NT2/D1 (cell line): ENCODE measurements around the gene CDH13.

ENCODE experiments used
- YY1 ChIP-seq: IDR thresholded peaks from 2 replicates; pipeline ENCODE4 v1.6.1; 2011; ENCODE audit not compliant: insufficient read length, insufficient read depth
- ZNF274 ChIP-seq: IDR thresholded peaks from 2 replicates; pipeline ENCODE4 v1.6.1; 2011; ENCODE audit warnings: mild to moderate bottlenecking, low read depth, low read length

- TF ChIP-seq YY1 (no peak), ZNF274 (no peak)
Observed at GRCh38 chr16:83743241-83743640, 1116.5 kb downstream of the CDH13 start.
